Heart left ventricle (tissue), 16 donors: ENCODE measurements around the gene ESPL1. TPM values are rescaled to one million over a fixed set of nuclear protein-coding genes. Genes with fewer than 3 reads are reported as not detected.

Experiments
- ATAC-seq, 4 donors: fragments of 200-7000 bp; cut with Tn5 transposase; one replicate each; pipeline ENCODE4 v1.9.1; 2020 to 2022; ENCODE audit warnings: moderate library complexity in 4 of 4, mild to moderate bottlenecking in 3 of 4, moderate number of reproducible peaks in 1 of 4
- DNase-seq, 5 donors: peaks; one replicate each; pipeline ENCODE4 v3.0.0-alpha.2; 2020
- H3K27ac ChIP-seq, 12 donors: fragments of 200-600 bp; sonication (generic) in 4 of 12; one replicate each; pipeline versions ENCODE4 v1.5.0 to v1.8.0; 2016 to 2022; ENCODE audit warnings: mild to moderate bottlenecking in 2 of 12
- H3K27me3 ChIP-seq, 9 donors: fragments of 200-600 bp; sonication (generic) in 2 of 9; one replicate each; pipeline versions ENCODE4 v1.5.1 to v1.8.0; 2016 to 2022; ENCODE audit warnings: mild to moderate bottlenecking in 3 of 9
- H3K36me3 ChIP-seq, 9 donors: fragments of 200-600 bp; sonication (generic) in 2 of 9; one replicate each; pipeline versions ENCODE4 v1.5.0 to v1.8.0; 2018 to 2022; ENCODE audit warnings: mild to moderate bottlenecking in 2 of 9
- H3K4me1 ChIP-seq, 12 donors: fragments of 200-600 bp; sonication (generic) in 4 of 12; one replicate each; pipeline versions ENCODE4 v1.5.0 to v1.8.0; 2016 to 2022; ENCODE audit warnings: mild to moderate bottlenecking in 3 of 12
- H3K4me3 ChIP-seq, 12 donors: fragments of 200-600 bp; sonication (generic) in 4 of 12; one replicate each; pipeline versions ENCODE4 v1.5.0 to v1.8.0; 2017 to 2022; ENCODE audit warnings: mild to moderate bottlenecking in 9 of 12, moderate library complexity in 4 of 12
- H3K9me3 ChIP-seq, 12 donors: fragments of 200-600 bp; sonication (generic) in 4 of 12; one replicate each; pipeline versions ENCODE4 v1.5.0 to v1.8.0; 2016 to 2022; ENCODE audit warnings: mild to moderate bottlenecking in 1 of 12
- CTCF ChIP-seq, 12 donors: fragments of 200-600 bp; sonication (generic) in 4 of 12; IDR thresholded peaks; one replicate each; pipeline versions ENCODE4 v1.5.0 to v1.8.0; 2018 to 2022; ENCODE audit warnings: antibody characterized with exemption in 12 of 12, mild to moderate bottlenecking in 5 of 12
- POLR2A ChIP-seq, 2 donors: fragments of 450-650 bp; IDR thresholded peaks; one replicate each; pipeline ENCODE4 v1.6.1; 2017; ENCODE audit warnings: antibody characterized with exemption in 2 of 2, mild to moderate bottlenecking in 2 of 2, moderate library complexity in 2 of 2
- WGBS, 4 donors: extraction: QIAGEN DNeasy Blood & Tissue Kit in 2 of 4; methylation state at CpG; one replicate each; pipeline versions ENCODE4 v1.1.5 to v1.1.7; 2013 to 2018; 5-methylcytosine and 5-hydroxymethylcytosine counted together
- intact Hi-C, 10 donors: fragments of 100-400 bp; cut with DNase I; formaldehyde crosslinking; loops; one replicate each; pipeline versions ENCODE4 v1.11.1 to v1.14.2; 2022
- polyA plus RNA-seq, 2 donors: library from polyadenylated mRNA; stranded (reverse); fragments of 200-250 nt; gene quantifications; one replicate each; pipeline ENCODE4 v1.2.3, GENCODE V29; 2013
- total RNA-seq, 9 donors: library from RNA; depleted of rRNA in 2 of 9; stranded (reverse); fragments of >200 nt in 2 of 9; fragmentation: NEBNext Ultra II Directional in 3 of 9; extraction: Animal tissue kit (Norgen Biotek cat#: 25700) in 3 of 9; gene quantifications; one replicate each; pipeline versions ENCODE4 v1.1.0 to v1.2.4, GENCODE V29; 2016 to 2023
- donor health status: ischemic (EF 13 %, LVEDD 7.1; RV severe dilation, severe dysfunction).
- donor health status: healthy with polysubstance abuse.
- donor health status: DM: no; HTN: yes; CAD: no.
- donor health status: DM: no; HTN: no; CAD: no.
- donor health status: ischemic (EF 25% LVEDD 6.9; RV normal size, moderate dysfunction).
- donor health status: ischemic (EF 25% LVEDD 5.7; RV mildly dilated, moderate dysfunction).
- donor health status: healthy.
- donor health status: DM: yes; HTN: yes; CAD: no.
- donor health status: ischemic (EF 35%, LVEDD 5.7; RV mildly dilated, moderate dysfunction).
- donor health status: nonischemic (EF 11% LVEDD 7.7; RV severe dilation, severe dysfunction).
- donor health status: DM: yes; HTN: yes; CAD: no.
- donor health status: PGD.
- donor health status: ischemic (EF 29% LVEDD 5.4; RV normal size, mild dysfunction).
- donor health status: nonischemic (EF 23%, LVEDD 6.1; RV moderate dilation, normal function).

The ESPL1 gene
- total and polyA plus RNA-seq, 11 donors = 0.06 to 6.1 (median 0.38) TPM

GRCh38 chr12:53219956-53220693, 48.0 kb upstream of the ESPL1 start:
- H3K27me3 ChIP-seq = no peaks in the 10 kb centered on the region
- peaks cover 11 to 88% (median 62%) of the 10 kb centered on the region in 12 donors for H3K4me1 ChIP-seq
- peak overlapping the region; percentile 41 to 100 (median 100) for H3K27ac ChIP-seq
- peak overlapping the region; percentile 57 to 95 (median 74) for H3K4me3 ChIP-seq
- H3K36me3 ChIP-seq = peaks cover 0 to 2% (median 0%) of the 10 kb centered on the region in 9 donors
- DNase-seq (peak; percentile 49 to 83 (median 73)), ATAC-seq (peak in 3 of 4 donors; percentile 11 to 40 (median 15))
- H3K9me3 ChIP-seq = no peaks in the 10 kb centered on the region
- intact Hi-C loops = loop anchor here in 6 of 10 donors (2.0 to 10.0 kb wide), 5 partner anchors 31 to 285 kb away; partner anchors contain the start of genes CSAD (in 1 of the 6), ESPL1 (in 1 of the 6), NPFF (in 1 of the 6) and TARBP2 (in 1 of the 6)
- 0 to 1% (median 0%) methylated on average over 30 to 53 of the region's 53 CpGs for WGBS, 4 donors
- no peak for TF ChIP-seq CTCF (IDR thresholded peaks at IDR 0.05)
- no peak for TF ChIP-seq POLR2A (IDR thresholded peaks at IDR 0.05)

GRCh38 chr12:53220694-53221202, 47.4 kb upstream of the ESPL1 start:
- DNase-seq (peak; percentile 91 to 96 (median 95)), ATAC-seq (peak; percentile 85 to 92 (median 88))
- Histone ChIP-seq H3K36me3 (no peaks in the 10 kb centered on the region), H3K9me3 (no peaks in the 10 kb centered on the region), H3K27me3 (no peaks in the 10 kb centered on the region), H3K4me1 (peaks cover 7 to 83% (median 57%) of the 10 kb centered on the region in 12 donors), H3K4me3 (peak overlapping the region; percentile 57 to 95 (median 74)), H3K27ac (peak overlapping the region; percentile 96 to 100 (median 100))
- WGBS, 4 donors = 0 to 1% (median 1%) methylated on average over 24 to 42 of the region's 42 CpGs
- TF ChIP-seq POLR2A (IDR thresholded peaks at IDR 0.05) (no peak), CTCF (IDR thresholded peaks at IDR 0.05) (no peak)
- intact Hi-C loops = loop anchor here in 8 of 10 donors (1.0 to 5.0 kb wide), 6 partner anchors 30 to 47 kb away; partner anchors contain the start of genes CSAD (in 1 of the 8), ESPL1 (in 1 of the 8) and ZNF740 (in 1 of the 8)

- peak overlapping the region; percentile 51 to 95 (median 74) for H3K4me3 ChIP-seq
- peak overlapping the region; percentile 96 to 100 (median 100) for H3K27ac ChIP-seq
- no peaks in the 10 kb centered on the region for H3K9me3 ChIP-seq
- peaks cover 6 to 76% (median 52%) of the 10 kb centered on the region in 12 donors for H3K4me1 ChIP-seq
- peak; percentile 50 to 66 (median 63) for ATAC-seq
- intact Hi-C loops = loop anchor here in 9 of 10 donors (1.0 to 5.0 kb wide), 6 partner anchors 29 to 46 kb away; partner anchors contain the start of genes CSAD (in 1 of the 9), ESPL1 (in 1 of the 9) and ZNF740 (in 1 of the 9)
- WGBS, 4 donors = 0 to 2% (median 1%) methylated on average over 37 to 72 of the region's 72 CpGs
- DNase-seq = peak; percentile 83 to 89 (median 84)
- no peaks in the 10 kb centered on the region for H3K36me3 ChIP-seq
- no peaks in the 10 kb centered on the region for H3K27me3 ChIP-seq
- TF ChIP-seq CTCF (IDR thresholded peaks at IDR 0.05) (peak in 6 of 12 donors; percentile 12 to 44 (median 40)), POLR2A (IDR thresholded peaks at IDR 0.05) (no peak)
Observed at GRCh38 chr12:53221203-53222080, 46.7 kb upstream of the ESPL1 start.
